A549 (cell line): ENCODE measurements around the gene STRIP2.

Experiments
- BCL3 ChIP-seq: fragments of >200 bp; sonication (Bioruptor Twin); formaldehyde crosslinking; IDR thresholded peaks from 3 replicates; pipeline ENCODE4 v1.6.1; 2016
- CTCF ChIP-seq: fragments of >200 bp; sonication (Bioruptor Twin); formaldehyde crosslinking; IDR thresholded peaks from 3 replicates; pipeline ENCODE4 v1.5.1; 2016
- E2F6 ChIP-seq: IDR thresholded peaks from 2 replicates; pipeline ENCODE4 v1.6.1; 2012; ENCODE audit warnings: low read depth, borderline replicate concordance
- HEYL ChIP-seq: fragments of 250-450 bp; sonication (Bioruptor Pico); IDR thresholded peaks from 2 replicates; pipeline ENCODE4 v1.8.0; 2021; ENCODE audit warnings: mild to moderate bottlenecking, moderate library complexity
- JUN ChIP-seq, 2 experiments: fragments of >200 bp; sonication (Bioruptor Twin); formaldehyde crosslinking; IDR thresholded peaks; 2 replicates in 1 of 2; 3 replicates in 1 of 2; pipeline ENCODE4 v1.6.1; 2016 to 2017
- JUNB ChIP-seq: fragments of >200 bp; sonication (Bioruptor Twin); formaldehyde crosslinking; IDR thresholded peaks from 2 replicates; pipeline ENCODE4 v1.6.1; 2016
- MAFK ChIP-seq: fragments of 450-650 bp; IDR thresholded peaks from 2 replicates; pipeline ENCODE4 v1.6.1; 2014; ENCODE audit not compliant: partially characterized antibody
- POLR2A ChIP-seq: IDR thresholded peaks from 2 replicates; pipeline ENCODE4 v1.6.1; 2012; ENCODE audit warnings: mild to moderate bottlenecking, low read length
- RAD21 ChIP-seq, 2 experiments: fragments of >200 bp in 1 of 2; sonication (Bioruptor Twin) in 1 of 2; formaldehyde crosslinking in 1 of 2; IDR thresholded peaks in 1 of 2; conservative IDR thresholded peaks in 1 of 2; 2 replicates in 1 of 2; 3 replicates in 1 of 2; pipeline ENCODE4 v1.6.1; 2012 to 2018; ENCODE audit warnings: inconsistent platforms in 1 of 2
- ZFP36 ChIP-seq: fragments of 450-650 bp; IDR thresholded peaks from 2 replicates; pipeline ENCODE4 v1.6.1; 2014; ENCODE audit warnings: borderline replicate concordance; ENCODE audit not compliant: partially characterized antibody

GRCh38 chr7:129529643-129530042 is 95.4 kb downstream of the STRIP2 start:
- TF ChIP-seq HEYL (CRISPR knock-in tag), result no peak
- no peak for TF ChIP-seq JUNB
- TF ChIP-seq RAD21 (conservative IDR thresholded peaks at IDR 0.05 in 1 of 2, IDR thresholded peaks at IDR 0.05 in 1 of 2), result no peak
- TF ChIP-seq CTCF, result no peak
- TF ChIP-seq POLR2A, result no peak
- no peak for TF ChIP-seq E2F6
- TF ChIP-seq ZFP36, result no peak
- no peak for TF ChIP-seq BCL3
- TF ChIP-seq JUN (IDR thresholded peaks at IDR 0.05), result no peak
- TF ChIP-seq MAFK, result no peak
